GM18508 (cell line): ENCODE measurements around the gene STT3A.

ENCODE experiments used
- ATAC-seq: cut with Tn5 transposase; IDR thresholded peaks from one replicate; pipeline ENCODE4 v1.9.1; 2021; ENCODE audit warnings: moderate number of reproducible peaks; ENCODE audit not compliant: insufficient read depth, unreplicated experiment

Gene STT3A

DNA sequence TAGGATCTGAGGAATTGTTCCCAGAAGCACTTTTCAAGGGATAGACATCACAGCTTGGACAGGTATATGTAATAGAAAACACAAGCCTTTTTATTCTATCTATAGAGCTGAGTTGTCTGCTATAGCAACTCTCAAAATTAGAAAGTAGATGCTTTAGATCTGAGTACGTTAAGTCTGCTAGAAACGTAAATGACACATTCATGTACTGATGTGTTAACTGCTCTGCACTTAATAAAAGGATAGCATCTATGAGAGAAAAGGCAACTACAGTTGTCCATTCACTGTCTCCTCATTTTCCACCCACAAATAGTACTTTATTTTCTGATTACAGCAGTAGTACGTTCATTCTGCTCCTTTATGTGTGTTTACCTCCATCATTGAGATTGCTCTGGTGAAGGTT, 6.0 kb upstream of the STT3A start:
- ATAC-seq, result no peak

DNA sequence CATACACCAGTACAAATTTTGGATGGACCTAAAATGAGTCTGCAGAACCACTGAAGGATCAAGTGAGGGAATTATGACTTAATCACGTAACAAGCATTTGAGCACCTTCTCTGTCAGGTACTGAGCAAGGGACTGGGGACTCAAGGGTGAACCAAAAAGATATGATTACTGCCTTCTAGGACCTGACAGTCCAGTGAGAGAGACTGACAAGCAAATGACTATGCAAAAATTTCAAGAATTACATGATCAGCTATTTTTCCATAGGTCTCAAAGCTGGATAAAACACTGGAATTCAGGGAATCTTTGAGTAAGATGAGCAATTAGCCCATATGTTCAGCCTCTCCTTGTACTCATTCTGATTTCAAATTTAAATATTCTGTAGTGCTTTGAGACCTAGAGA, 5.2 kb upstream of the STT3A start:
- no peak for ATAC-seq

DNA sequence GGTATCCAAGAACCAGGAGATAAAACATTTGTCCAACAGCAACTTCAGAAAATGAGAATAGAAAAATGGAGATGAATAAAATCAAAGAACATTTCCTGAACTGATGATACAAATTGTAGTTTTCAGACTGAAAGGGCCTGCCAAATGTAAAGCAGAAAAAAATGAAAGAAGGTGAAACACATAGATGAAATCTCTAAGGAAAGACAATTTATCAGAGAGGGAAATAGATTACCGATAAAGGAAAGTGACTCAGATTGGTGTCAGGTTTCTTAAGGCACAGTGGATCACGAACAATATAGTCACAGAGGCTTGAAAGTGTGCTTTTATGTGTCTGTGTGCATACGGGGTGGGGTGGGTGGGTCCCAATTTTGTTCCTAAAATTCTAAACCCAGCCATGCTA, 4.1 kb upstream of the STT3A start:
- no peak for ATAC-seq

DNA sequence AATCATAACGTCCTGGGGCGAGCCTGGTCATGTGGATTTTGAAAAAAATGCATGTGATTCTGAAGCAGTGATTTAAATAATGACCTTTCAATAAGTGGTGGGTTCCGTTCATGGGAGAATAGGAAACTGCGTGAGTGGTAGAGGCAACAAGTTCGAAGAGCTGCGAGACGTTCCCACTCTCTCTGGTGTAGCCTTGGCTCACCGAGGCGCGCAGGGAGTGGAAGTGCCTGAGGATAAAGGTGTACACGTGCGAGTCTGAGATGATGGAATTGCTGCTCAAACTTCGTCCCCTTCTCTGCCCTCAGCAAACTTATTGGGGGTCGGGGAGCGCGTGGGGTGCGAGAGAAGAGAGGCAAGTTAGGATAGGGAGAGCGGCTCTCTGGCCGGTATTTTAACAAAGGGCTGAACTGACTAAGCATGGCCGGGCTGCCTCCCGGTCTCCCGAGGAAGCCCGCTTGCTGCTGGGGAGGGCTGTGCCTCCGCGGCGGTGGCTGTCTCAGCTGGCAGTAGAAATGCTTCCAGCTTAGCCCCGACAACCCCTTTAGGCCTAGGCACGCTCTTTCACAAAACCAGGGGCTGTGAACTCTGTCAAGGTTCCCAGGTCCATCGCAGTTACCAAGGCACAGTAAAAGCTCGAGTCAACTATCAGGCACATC, 875 bp upstream of the STT3A start:
- peak; percentile 1 for ATAC-seq

DNA sequence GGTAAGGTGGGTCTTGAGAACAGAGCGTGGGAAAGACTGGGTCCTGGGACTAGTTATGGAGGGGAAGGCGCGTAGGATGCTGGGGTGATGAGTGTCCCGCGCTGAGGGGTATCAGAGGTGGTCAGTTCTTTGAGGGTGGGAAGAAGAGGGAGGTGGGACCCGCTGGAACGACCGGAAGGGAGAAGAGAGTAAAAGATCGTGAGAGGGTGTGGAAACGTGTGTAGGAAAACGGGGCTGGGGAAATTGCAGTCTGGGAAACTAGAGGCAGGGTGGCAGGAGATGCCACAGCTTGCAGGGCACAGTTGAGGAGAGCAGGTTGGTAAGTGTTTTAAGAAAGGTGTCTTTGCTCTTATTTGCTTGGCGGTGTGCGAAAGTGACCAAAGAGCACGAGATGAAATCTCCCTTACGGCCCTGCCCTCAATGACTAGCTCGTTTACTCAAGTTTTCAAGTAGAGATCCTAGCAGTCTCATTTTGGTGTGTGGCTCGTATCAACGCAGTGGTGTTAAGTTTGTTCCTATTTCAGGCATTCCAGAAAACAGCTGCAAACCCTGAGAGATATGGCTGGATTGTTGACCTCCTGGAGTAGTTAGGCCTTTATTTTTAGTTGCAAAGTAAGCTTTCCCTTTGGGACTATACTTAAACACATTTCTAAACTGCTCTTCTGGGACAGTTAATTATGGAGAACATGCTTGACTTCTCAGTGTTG, 615 bp downstream of the STT3A start:
- no peak for ATAC-seq

DNA sequence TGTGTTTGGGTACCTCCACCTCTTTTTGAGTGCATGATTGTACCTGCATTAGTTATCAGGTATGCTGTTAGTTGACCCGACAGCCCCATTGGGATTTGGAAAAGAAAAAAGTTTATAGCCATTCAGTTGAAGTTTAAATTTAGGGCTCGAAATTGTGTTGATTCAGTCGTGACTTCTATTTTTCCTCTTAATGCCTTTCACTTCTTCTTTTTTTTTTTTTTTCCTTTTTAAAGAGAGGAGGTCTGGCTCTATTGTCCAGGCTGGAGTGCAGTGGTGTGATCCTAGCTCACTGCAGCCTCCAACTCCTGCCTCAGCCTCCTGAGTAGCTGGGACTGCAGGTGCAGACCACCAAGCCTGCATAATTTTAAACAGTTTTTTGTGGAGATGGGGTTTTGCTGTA, 2.3 kb downstream of the STT3A start:
- ATAC-seq, result no peak

DNA sequence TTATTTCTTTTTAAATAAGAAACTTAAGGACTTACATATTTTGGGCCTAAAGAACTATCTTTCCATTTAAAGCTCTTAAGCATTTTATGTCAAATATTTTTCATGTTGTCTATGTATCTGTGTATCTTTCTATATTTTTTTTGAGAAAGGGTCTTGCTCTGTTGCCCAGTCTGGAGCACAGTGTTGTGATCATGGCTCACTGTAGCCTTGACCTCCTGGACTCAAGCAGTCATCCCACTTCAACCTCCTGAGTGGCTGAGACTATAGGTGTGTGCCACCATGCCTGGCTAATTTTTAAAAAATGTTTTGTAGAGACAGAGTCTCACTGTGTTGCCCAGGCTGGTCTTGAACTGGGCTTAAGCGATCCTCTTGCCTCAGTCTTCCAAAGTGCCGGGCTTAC, 8.0 kb downstream of the STT3A start:
- no peak for ATAC-seq

DNA sequence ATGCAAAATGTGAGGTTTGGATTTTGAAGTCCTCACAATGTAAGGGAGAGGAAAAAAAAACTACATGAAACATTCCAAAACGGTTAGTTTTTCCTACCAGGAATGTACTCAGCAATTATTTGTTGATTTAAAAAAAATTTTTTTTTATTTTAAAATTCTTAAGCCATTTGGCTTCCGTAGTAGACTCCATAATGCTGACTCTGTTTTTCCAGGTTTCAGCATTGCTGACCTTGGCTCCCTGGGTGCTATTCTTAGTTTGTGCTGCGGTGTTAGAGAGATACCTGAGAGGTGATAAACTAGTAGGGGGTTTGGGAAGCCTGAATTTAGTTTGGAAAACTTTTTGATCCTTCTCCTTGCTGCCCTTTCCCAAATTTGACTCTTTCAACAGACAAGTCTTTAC, 10.6 kb downstream of the STT3A start:
- ATAC-seq, result no peak

DNA sequence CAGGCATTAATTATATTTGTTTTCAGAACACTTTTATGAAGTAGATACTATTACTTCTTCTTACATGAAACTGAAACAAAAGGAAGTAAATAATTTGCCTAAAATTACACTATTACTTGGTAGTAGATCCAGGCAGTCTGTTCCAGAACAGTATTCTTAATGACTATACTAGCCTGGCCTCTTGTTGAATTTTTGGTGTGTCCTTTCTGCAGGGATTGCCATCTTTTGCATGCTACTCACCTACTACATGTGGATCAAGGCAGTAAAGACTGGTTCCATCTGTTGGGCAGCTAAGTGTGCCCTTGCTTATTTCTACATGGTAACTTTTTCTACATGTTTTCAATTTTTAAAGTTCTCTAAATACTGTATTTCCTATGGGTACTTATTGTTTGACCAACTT, 12.8 kb downstream of the STT3A start:
- no peak for ATAC-seq

DNA sequence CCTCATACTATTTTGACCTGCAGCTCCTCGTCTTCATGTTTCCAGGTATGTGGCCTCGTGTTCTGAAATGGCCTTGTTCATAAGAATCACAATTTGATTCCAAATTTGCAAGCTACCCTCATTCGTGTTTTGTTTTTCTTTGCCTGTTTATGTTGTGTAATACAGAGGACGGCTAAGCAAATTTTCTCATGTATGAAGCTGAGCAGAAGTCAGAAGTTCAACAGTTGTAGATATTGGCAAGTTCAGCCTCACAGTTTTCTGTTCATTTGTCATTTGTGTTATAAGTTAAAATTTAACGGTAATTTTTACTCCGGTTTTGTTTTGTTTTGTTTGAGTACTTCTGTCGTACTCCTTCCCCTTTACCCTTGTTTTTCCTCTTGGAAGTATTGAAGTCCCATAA, 16.9 kb downstream of the STT3A start:
- ATAC-seq, result no peak

DNA sequence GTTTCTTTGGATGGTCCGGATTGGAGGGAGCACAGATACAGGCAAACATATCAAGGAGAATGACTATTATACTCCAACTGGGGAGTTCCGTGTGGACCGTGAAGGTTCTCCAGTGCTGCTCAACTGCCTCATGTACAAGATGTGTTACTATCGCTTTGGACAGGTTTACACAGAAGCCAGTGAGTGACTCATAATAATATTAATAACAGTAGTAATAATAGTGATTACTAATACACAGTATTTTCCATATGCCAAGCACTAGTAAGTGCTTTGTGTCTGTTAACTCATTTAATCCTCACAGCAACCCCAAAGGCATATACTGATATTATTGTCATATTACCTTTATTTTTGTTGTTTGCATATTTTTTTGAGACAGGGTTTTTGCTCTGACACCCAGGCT, 25.7 kb downstream of the STT3A start:
- ATAC-seq, result no peak

DNA sequence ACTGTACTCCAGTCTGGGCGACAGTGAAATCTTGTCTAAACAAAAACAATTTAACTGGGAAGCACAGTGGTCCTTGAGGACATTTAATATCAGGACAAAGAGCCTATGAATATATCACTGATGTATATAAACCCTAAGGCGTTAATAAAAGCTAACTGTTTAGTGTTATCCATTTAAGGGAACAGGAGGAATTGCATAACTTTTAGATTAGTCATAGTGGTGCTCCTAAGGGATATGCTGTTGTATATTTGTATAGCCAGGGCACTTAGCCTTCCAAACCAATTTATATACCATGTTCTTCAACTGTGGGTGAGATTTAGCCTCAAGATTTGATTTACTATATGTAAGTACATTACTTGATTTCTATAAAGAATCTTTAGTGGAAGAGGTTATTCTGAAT, 29.3 kb downstream of the STT3A start:
- no peak for ATAC-seq

DNA sequence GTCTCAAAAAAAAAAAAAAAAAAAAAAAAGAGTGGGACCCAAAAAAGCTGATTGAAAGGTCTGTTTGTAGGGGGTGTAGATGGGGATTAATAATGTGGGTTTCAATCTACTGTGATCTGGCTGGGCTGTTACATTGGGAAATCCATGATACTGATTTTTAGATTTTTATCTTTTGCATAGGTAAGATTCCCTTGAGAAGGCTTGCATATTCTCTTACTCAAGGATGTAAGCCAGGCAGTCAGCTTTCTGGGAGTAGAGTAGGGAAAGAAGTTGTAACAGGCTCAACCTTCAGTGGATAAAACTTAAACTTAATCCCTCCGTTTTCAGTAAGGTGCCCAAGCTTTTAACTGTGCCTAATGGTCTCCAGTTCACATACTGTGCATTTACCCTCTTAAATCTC, 30.4 kb downstream of the STT3A start:
- ATAC-seq, result no peak

DNA sequence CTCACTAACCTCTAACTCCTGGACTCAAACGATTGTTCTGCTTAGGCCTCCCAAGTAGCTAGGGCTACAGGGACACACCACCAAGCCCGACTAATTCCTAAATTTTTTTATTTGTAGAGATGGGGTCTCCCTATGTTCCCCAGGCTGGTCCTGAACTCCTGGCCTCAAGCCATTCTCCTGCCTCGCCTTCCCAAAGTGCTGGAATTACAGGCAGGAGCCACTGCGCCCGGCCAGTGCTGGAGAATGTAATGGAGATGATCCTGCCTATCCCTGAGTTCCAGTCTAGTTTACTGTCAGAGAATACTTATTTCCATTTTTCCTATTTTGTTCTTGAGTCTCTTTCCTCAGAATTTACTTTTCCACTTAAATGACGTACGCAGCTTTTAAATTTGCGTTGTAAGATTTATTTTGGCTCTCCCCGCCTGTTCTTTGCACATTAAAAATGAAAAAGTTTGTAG, 32.1 kb downstream of the STT3A start, which contains the start of gene CHEK1:
CHEK1 (plus strand) TSS at position 408 of the 458 bp plus-strand sequence. CDS start 1,606 bp downstream, outside the sequence.
- no peak for ATAC-seq

DNA sequence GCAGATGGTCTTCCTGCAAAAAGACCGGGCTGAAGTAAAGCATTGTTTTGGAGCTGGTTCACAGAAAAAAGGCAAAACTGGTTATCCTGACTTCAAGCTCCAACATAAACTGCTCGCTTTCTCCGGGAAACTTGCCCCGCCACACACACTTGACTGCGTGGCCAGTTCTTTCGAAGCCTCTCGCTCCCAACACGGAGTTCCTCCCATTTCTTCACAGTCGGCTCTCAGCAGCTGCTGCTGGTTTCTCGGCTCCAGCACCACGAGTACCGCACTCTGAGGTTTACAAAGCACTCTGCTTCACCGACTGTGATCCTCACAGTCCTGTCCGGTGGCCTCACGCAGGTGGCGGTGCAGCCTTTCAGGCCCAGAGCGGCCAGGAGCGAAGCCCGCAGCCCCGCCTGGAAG, 32.6 kb downstream of the STT3A start:
- peak; percentile 14 for ATAC-seq

DNA sequence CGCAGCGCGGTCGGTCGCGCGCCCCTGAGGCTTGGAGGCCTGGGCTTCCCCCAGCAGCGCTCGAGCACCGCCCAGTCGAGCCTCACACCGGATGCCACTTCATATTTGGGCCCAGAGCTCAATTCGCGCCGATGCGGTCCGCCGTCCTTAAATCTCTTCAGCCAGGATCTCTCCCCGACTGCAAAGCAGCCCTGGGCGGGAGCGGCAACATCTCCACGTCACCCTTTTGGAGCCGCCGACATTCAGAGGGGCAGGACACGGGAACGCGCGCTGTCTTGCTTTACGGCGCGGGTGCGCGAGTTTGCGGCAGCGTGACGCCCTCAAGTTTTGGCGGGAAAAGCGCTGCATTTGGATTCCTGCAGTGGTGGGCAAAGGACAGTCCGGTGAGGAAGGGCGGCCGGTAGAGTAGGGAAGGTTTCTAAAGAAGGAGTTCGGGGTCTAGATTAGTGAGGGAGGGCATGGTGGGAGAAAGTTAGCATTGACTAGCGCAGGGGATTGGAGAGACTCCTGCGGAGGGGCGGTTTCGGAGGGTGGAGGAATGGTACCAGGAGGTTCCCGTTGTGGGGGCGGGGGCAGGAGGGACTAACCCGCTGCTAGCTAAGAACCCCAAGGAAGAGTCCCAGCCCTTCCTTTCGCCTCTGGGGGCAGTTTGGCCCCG, 33.1 kb downstream of the STT3A start:
- ATAC-seq, result peak; percentile 33

DNA sequence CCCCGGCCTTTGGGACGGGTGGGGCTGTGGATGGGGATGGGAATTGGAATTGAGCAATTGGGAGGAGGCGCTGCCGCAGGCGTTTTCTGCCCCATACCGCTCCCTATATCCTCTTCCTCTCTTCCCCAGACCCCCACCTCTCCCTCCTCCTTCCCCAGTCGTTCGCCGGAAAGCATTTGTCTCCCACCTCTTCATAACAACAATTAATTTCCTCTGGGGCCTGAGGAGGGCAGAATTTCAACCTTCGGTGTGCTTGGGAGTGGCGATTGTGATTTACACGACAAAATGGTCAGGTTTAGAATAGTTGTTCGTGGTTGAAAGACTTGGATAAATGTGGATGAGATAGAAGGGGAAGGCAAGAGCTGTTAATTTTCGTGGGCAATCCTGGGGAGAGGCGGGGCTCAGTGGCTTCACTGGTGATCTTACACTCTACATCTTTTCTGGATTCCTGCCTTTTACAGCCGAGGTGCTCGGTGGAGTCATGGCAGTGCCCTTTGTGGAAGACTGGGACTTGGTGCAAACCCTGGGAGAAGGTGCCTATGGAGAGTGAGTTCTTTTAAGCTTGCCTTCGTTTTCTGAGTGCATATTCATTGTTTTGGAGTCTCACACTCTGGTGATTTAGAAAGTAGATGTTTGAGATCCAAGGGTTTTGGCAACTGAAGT, 33.8 kb downstream of the STT3A start:
- peak; percentile 27 for ATAC-seq

DNA sequence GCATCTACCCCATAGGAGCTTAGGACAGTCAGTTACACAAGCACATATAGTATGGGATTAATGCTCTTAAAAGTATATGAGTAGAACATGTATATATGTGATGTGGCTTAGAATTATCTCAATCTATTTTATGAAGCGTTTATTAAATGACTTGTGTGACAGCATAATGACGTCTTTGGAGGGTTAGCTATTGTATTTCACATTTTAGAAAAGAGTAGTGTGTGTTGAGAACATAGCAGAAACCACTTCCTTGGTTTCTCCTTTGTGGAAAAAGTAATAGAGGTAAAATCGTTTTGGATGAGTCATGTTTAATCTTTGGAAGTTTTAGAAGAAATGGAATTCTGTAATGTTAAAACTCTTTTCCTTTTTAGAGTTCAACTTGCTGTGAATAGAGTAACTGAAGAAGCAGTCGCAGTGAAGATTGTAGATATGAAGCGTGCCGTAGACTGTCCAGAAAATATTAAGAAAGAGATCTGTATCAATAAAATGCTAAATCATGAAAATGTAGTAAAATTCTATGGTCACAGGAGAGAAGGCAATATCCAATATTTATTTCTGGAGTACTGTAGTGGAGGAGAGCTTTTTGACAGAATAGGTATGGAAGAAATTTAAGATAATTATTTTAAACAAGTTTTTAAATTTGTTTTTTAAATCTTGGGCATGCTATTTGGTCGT, 34.7 kb downstream of the STT3A start:
- no peak for ATAC-seq

DNA sequence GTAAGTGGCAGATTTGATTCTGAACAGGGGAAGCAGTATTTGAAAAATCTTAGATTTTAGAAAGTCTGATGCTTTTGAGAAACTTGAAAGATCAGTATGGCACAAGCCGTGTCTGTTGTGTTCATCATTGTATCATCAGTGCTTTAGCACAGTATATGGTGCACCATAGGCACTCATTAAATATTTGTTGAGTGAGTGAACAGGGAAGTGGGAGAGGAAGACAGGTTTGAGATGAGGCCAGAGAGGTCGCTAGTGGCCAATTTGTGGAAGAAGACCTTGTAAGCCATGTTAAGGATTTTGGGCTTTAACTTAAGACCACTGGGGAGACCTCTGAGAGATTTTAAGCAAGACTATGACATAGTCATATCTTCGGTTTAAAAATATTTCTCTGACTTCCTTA, 45.2 kb downstream of the STT3A start:
- no peak for ATAC-seq

DNA sequence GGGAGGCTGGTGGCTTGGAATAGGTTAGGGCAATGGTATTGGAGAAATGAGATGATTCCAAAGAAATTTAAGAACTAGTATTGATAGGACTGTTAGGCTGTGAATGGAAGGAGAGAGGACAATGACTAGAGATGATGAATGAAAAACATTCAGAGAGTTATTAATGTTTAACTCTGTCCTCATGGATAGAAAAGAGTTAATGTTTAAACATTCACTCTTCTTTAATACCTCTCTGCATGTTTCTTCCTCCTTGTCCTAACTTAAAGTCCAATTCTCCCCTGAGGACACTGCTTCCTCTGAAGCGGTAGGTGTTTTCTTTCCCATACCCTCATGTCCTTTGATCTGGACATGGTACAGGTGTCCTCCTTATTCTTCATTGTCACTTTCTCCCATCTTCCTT, 45.7 kb downstream of the STT3A start:
- no peak for ATAC-seq
